IPS-18a (cell line): Measurements from ENCODE around the gene EIF4G2.

Experiments
- H3K27ac ChIP-seq: one replicate; pipeline ENCODE4 v1.5.1; 2013; ENCODE audit warnings: low read length
- H3K27me3 ChIP-seq: one replicate; pipeline ENCODE4 v1.6.1; 2013; ENCODE audit warnings: mild to moderate bottlenecking, low read length; ENCODE audit not compliant: control insufficient read depth, insufficient read depth
- H3K36me3 ChIP-seq: one replicate; pipeline ENCODE4 v1.6.1; 2013; ENCODE audit warnings: low read depth, low read length; ENCODE audit not compliant: control insufficient read depth
- H3K4me1 ChIP-seq: one replicate; pipeline ENCODE4 v1.6.1; 2013; ENCODE audit warnings: low read depth, low read length; ENCODE audit not compliant: control insufficient read depth
- H3K4me3 ChIP-seq: one replicate; pipeline ENCODE4 v1.5.1; 2013; ENCODE audit warnings: low read length
- H3K9ac ChIP-seq: one replicate; pipeline ENCODE4 v1.6.1; 2013; ENCODE audit warnings: mild to moderate bottlenecking, low read length, moderate library complexity
- H3K9me3 ChIP-seq: one replicate; pipeline ENCODE4 v1.6.1; 2013; ENCODE audit warnings: low read depth, low read length; ENCODE audit not compliant: control insufficient read depth

EIF4G2 gene

DNA sequence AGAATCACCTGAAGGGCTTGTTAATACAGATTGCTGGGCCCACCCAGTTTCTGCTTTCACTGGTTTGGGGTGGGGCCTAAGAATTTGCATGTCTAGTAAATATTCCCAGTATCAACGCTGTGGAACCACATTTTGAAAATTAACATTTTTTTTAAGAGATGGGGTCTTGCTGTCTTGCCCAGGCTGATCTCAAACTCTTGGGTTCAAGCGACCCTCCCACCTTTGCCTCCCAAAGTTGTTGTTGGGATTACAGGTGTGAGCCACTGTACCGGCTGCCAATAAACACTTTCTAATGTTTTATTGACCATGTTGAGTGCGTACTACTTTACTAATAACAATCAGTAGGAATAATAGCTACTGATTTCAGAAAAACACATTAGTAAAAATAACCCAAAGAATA is 2.5 kb downstream of the EIF4G2 start:
- Histone ChIP-seq H3K4me1 (peaks cover 13% of the 10 kb centered on the region), H3K9ac (peak overlapping the region; percentile 99), H3K4me3 (peak overlapping the region; percentile 99), H3K27ac (no peak overlapping the region), H3K27me3 (no peaks in the 10 kb centered on the region), H3K36me3 (peaks cover 65% of the 10 kb centered on the region), H3K9me3 (no peaks in the 10 kb centered on the region)

DNA sequence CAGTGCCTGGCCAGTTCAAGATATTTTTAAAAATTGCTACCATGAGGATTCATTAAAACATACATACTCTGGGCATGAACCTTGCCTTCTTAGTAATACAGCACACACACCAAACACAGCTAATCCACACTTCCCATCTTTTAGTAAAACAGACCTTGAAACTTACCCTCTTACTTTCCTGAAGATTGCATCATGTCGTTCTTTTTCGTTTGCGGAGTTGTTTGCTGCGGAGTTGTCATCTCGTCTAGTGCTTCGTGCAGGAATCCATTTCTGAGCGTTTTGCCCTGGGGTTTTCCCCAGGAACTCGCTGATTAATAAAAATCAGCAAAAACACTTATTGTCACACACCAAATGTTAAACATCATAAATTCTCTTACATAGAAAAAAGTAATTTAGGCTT is 3.0 kb downstream of the EIF4G2 start:
- peaks cover 69% of the 10 kb centered on the region for H3K36me3 ChIP-seq
- peaks cover 13% of the 10 kb centered on the region for H3K4me1 ChIP-seq
- H3K9me3 ChIP-seq, result no peaks in the 10 kb centered on the region
- no peak overlapping the region for H3K27ac ChIP-seq
- H3K9ac ChIP-seq, result no peak overlapping the region
- H3K4me3 ChIP-seq, result no peak overlapping the region
- no peaks in the 10 kb centered on the region for H3K27me3 ChIP-seq

DNA sequence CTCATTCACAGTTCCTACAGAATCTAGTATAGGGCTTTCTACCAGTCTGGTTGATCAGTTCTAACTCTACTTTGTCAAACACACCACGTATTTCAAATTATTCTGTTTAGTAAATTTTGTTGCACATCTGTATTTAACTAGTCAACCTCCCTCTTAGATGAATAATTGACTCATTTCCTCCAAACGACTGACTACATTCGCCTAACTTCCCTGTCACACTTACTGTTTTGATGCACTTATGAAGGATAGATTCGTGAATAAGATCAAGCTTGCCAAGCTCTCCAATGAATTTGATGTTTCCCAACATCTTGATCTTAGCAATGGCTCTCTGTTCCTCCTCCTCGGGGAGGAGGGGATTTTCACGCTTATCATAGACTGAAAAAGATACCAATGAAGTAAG is 5.0 kb downstream of the EIF4G2 start:
- Histone ChIP-seq H3K9ac (no peak overlapping the region), H3K27ac (no peak overlapping the region), H3K36me3 (peaks cover 90% of the 10 kb centered on the region), H3K4me3 (no peak overlapping the region), H3K9me3 (no peaks in the 10 kb centered on the region), H3K27me3 (no peaks in the 10 kb centered on the region), H3K4me1 (peaks cover 5% of the 10 kb centered on the region)

DNA sequence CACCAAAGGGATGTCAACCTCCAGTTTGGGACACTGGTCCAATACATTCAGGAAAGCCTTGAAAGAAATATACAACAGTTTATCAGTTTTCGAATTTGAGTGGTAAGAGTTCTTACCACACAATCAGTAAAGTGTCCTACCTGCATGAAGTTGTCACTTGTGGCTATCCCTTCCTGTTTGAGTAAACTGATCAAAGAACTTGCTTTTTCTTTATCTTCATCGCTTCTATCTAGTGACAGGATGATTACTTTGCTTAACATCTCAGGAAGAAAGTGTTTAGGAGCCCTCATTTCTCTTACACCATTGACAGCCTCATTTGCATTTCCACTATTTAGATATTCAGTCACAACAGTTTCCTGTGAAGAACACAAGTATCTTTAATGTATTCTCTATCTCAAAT is 8.4 kb downstream of the EIF4G2 start:
- H3K27ac ChIP-seq, result no peak overlapping the region
- peaks cover 95% of the 10 kb centered on the region for H3K36me3 ChIP-seq
- no peaks in the 10 kb centered on the region for H3K27me3 ChIP-seq
- no peaks in the 10 kb centered on the region for H3K4me1 ChIP-seq
- H3K9ac ChIP-seq, result no peak overlapping the region
- no peak overlapping the region for H3K4me3 ChIP-seq
- H3K9me3 ChIP-seq, result no peaks in the 10 kb centered on the region

DNA sequence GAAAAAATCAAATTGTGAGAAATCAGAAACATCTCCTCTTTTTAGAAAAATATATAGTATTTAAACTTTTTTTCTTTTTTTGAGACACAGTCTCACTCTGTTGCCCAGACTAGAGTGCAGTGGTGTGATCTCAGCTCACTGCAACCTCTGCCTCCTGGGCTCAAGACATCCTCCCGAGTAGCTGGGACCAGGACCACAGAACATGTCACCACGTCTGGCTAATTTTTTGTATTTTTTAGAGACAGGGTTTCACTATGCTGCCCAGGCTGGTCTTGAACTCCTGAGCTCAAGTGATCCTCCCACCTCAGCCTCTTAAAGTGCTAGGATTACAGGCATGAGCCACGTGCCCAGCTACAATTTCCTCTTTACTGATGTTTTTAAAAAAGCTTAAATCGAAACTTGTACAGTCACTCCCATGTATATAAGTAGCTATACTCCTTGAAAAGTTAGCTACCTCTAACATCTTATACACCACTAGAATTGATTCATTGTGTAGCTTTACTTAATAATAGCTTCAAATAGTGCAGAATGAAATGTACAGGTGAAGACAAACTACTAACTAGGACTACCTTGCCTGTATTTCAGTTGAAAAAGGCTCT is 10.3 kb downstream of the EIF4G2 start:
- Histone ChIP-seq H3K27ac (no peak overlapping the region), H3K4me3 (no peak overlapping the region), H3K36me3 (peaks cover 77% of the 10 kb centered on the region)

DNA sequence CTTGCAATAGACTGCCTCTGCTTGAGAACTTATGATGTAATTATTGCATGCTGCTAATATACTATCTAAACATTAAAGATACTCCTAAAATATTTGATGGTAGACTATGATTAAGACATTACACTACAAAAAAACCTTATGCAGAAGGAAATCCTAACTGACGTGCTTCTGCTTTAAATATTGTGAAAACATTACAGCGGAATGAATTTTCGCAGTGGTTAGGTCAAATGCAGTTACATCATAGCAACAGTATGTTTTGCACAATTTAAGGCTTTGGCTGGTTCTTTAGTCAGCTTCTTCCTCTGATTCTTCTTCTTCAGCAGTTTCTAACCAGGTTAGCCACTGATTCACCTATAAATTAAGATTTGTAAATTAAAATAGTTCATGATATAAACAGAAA is 11.2 kb downstream of the EIF4G2 start:
- peaks cover 5% of the 10 kb centered on the region for H3K4me1 ChIP-seq
- no peak overlapping the region for H3K4me3 ChIP-seq
- H3K9me3 ChIP-seq, result no peaks in the 10 kb centered on the region
- no peak overlapping the region for H3K27ac ChIP-seq
- peaks cover 6% of the 10 kb centered on the region for H3K27me3 ChIP-seq
- H3K9ac ChIP-seq, result no peak overlapping the region
- peaks cover 68% of the 10 kb centered on the region for H3K36me3 ChIP-seq

More for the DNA sequence above, 10.3 kb downstream of the EIF4G2 start:
- no peak overlapping the region for H3K9ac ChIP-seq
- H3K4me1 ChIP-seq, result no peaks in the 10 kb centered on the region
- no peaks in the 10 kb centered on the region for H3K9me3 ChIP-seq
- no peaks in the 10 kb centered on the region for H3K27me3 ChIP-seq

DNA sequence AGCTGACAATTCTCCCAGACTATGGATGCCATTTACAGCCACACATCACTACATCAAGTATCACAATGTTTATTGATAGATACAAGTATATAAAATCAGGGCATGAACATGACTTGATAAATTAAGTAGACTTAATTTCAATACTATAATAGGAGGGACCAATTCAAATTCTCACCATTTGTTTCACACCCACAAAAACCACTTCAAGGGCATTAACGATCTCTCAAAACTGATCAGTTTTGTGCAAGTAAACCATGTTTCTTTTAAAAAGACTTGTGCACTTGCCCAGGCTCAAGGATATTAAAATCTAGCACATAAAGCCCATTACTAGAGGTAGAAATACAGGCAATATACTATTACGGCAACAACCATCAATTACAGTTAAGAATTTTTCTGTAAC is 11.7 kb downstream of the EIF4G2 start:
- peaks cover 62% of the 10 kb centered on the region for H3K36me3 ChIP-seq
- no peak overlapping the region for H3K4me3 ChIP-seq
- H3K4me1 ChIP-seq, result peaks cover 5% of the 10 kb centered on the region
- H3K27ac ChIP-seq, result no peak overlapping the region
- no peaks in the 10 kb centered on the region for H3K9me3 ChIP-seq
- H3K9ac ChIP-seq, result no peak overlapping the region
- peaks cover 6% of the 10 kb centered on the region for H3K27me3 ChIP-seq

DNA sequence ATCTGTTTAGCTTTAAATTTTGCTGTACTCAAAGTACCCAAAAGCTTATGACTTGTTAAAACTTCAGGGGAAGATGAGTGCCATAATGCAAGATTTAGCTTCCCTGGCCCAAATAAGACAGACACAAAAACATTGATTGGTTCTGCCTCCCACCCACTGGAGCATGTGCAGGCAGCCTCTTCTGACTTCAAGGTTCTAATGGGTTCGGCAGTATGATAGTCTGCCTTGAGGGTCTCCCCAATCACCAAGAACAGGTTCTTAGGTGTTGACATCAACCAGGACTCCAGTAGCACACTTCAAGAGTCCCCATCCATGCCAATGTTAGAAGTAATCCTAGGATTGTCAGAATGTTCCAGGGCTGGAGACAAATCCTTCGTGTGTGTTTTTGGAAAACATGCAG is 12.5 kb downstream of the EIF4G2 start:
- H3K9me3 ChIP-seq, result no peaks in the 10 kb centered on the region
- H3K27ac ChIP-seq, result no peak overlapping the region
- no peak overlapping the region for H3K4me3 ChIP-seq
- H3K36me3 ChIP-seq, result peaks cover 54% of the 10 kb centered on the region
- peaks cover 5% of the 10 kb centered on the region for H3K4me1 ChIP-seq
- peaks cover 6% of the 10 kb centered on the region for H3K27me3 ChIP-seq
- H3K9ac ChIP-seq, result no peak overlapping the region

DNA sequence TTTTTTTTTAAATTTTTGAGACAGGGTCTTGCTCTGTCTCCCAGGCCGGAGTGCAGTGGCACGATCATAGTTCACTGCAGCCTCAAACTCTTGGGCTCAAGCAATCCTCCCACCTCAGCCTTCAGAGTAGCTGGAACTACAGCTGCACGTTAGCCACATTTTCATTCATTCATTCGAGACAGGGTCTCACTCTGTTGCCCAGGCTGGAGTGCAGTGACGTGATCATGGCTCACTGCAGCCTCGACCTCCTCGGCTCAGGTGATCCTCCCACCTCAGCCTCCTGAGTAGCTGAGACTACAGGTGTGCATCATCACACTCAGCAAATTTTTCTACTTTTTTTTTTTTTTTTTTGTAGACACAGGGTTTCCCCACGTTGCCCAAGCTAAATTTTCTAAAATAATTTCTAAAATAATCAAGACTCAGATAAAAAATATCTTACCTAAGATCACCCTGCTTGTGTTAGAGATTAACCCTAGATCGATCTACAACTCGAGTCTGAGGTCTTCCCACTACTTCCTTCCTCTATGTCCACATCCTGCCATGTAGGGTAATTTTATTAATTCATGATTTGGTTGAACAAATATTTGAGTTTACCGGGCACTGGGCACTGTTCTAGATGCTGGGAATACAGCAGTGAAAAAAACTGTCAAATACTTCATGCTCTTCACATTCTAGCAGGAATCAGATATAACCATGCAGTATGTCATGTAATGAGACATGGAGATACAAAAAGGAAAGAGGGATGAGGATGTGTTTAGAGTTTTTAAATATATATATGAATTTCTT is 15.1 kb downstream of the EIF4G2 start:
- H3K4me3 ChIP-seq, result no peak overlapping the region
- H3K9ac ChIP-seq, result no peak overlapping the region
- H3K36me3 ChIP-seq, result peaks cover 29% of the 10 kb centered on the region
- H3K27ac ChIP-seq, result no peak overlapping the region
- peaks cover 6% of the 10 kb centered on the region for H3K27me3 ChIP-seq
- H3K9me3 ChIP-seq, result no peaks in the 10 kb centered on the region
- H3K4me1 ChIP-seq, result peaks cover 5% of the 10 kb centered on the region

DNA sequence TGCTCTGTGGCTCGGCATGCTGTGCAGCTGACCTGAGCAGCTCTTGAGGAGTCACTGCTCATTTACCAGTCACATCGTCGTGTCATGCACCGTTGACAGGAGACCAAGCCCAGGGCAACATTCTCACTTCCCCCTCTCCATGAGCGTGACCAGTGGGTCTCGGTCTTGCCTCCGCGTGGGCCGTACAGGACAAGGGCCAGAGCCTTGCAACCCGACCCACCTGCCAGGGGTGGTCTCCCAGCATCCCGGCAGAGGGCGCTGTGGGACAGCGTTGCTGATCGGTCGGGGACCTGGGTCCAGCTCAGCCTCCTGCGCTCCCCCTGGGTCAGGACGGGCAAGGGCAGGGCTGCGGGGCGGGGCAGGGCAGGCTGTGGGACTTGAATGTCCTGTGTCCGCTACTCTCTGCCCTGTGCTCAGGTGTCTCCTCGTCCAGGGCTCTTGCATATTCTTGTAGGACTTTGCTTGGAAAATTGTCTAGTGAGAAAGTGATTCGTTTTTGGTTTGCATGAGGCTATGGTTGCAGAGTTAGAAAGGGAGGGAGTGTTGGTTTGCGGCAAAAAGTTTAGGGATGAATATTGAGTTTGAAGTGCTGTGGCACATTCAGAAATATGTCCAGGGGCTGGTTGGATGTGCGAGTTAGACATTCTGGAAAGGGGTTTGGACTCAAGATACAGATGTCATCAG is 16.2 kb downstream of the EIF4G2 start:
- Histone ChIP-seq H3K4me1 (peaks cover 5% of the 10 kb centered on the region), H3K4me3 (no peak overlapping the region), H3K9ac (no peak overlapping the region), H3K27ac (no peak overlapping the region), H3K36me3 (peaks cover 18% of the 10 kb centered on the region), H3K9me3 (no peaks in the 10 kb centered on the region), H3K27me3 (peaks cover 6% of the 10 kb centered on the region)

DNA sequence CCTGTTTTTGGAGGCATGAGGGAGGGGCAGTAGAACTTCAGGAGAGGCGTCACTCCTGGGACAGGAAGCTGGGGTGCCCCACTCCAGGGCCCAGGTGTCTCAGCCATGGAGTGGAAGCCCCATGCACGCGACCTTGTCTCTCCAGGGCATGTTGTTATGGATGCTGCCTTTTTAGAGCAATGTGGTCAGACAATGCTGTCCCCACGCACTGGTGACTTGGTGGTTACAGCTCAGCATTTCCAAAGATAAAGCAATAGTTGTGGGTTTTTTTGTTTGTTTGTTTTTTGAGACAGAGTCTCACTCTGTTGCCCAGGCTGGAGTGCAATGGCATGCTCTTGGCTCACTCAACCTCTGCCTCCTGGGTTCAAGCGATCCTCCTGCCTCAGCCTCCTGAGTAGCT is 22.3 kb downstream of the EIF4G2 start:
- no peaks in the 10 kb centered on the region for H3K4me1 ChIP-seq
- no peak overlapping the region for H3K9ac ChIP-seq
- H3K9me3 ChIP-seq, result no peaks in the 10 kb centered on the region
- no peaks in the 10 kb centered on the region for H3K36me3 ChIP-seq
- no peaks in the 10 kb centered on the region for H3K27me3 ChIP-seq
- no peak overlapping the region for H3K27ac ChIP-seq
- no peak overlapping the region for H3K4me3 ChIP-seq

DNA sequence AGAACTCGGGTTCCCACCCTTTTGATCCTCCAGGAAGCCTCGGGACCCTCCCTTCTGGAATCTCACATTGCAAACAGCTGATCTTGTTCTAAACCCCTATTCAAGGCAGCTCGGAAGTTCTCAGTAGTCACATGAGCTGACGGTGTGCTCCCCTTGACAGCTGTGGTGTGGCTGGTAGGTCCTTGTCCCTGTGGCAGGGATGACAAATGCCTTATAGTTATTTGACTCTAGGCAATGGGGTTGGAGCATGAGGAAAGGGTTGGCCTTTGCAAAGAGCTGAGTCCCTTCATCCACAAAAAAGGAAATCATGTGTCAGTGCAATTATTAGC is 23.6 kb downstream of the EIF4G2 start:
- H3K4me3 ChIP-seq, result no peak overlapping the region
- no peaks in the 10 kb centered on the region for H3K36me3 ChIP-seq
- H3K4me1 ChIP-seq, result no peaks in the 10 kb centered on the region
- no peaks in the 10 kb centered on the region for H3K9me3 ChIP-seq
- H3K27ac ChIP-seq, result no peak overlapping the region
- no peak overlapping the region for H3K9ac ChIP-seq
- no peaks in the 10 kb centered on the region for H3K27me3 ChIP-seq
